ENCODE data around the gene RNF213. TPM values are rescaled to one million over a fixed set of nuclear protein-coding genes. Genes with fewer than 3 reads are reported as not detected.

RNF213 gene
- polyA plus RNA-seq, 1 of the 3 experiments (the other 2 are of a cell fraction): 57.5 TPM

DNA sequence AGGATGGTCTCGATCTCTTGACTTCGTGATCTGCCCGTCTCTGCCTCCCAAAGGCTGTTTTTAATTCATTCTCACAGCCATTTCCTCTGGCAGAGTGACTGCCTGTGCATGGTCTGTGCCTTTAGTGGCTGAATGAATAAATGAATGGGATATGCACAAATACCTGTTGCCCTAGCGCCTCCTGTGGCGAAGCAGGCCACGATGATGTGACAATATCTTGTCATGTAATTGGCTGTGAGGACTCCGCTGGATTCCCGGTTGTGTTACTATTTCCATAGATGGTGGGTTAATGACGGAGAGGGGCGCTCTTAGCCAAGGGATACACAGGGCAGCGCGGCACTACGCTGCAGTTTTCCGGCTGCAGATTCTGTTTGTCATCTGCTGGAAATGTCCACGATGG is 127.5 kb downstream of the RNF213 start:
- Histone ChIP-seq H3K4me1 (ENCODE audit: control insufficient read depth in 1 of 2, insufficient read depth in 2 of 2, low read depth in 1 of 2, low read length in 1 of 2) (peaks cover 0 to 26% of the 10 kb centered on the region in 2 experiments; a peak in 2 of 4 replicates), H2AFZ (ENCODE audit: low read depth) (no peak overlapping the region), H4K20me1 (ENCODE audit: insufficient read depth) (no peaks in the 10 kb centered on the region), H3K9me3 (no peaks in the 10 kb centered on the region), H3K27me3 (ENCODE audit: insufficient read depth) (no peaks in the 10 kb centered on the region), H3F3A (replicated peaks; ENCODE audit: insufficient read depth) (peaks cover 3% of the 10 kb centered on the region), H3K9ac (no peak overlapping the region), H3K27ac (ENCODE audit: low read depth in 2 of 2, low read length in 1 of 2) (no peak overlapping the region; a peak in 1 of 4 replicates), H3K36me3 (replicated peaks in 1 of 2; ENCODE audit: control insufficient read depth in 1 of 2, insufficient read depth in 2 of 2, low read length in 1 of 2) (peaks cover 68 to 72% of the 10 kb centered on the region in 2 experiments), H3K9me2 (no peaks in the 10 kb centered on the region), H3K4me3 (ENCODE audit: low read depth in 2 of 2, low read length in 1 of 2) (no peak overlapping the region), H3K79me2 (ENCODE audit: insufficient read depth) (no peaks in the 10 kb centered on the region), H3K4me2 (no peak overlapping the region)
- TF ChIP-seq, protein P1, sequence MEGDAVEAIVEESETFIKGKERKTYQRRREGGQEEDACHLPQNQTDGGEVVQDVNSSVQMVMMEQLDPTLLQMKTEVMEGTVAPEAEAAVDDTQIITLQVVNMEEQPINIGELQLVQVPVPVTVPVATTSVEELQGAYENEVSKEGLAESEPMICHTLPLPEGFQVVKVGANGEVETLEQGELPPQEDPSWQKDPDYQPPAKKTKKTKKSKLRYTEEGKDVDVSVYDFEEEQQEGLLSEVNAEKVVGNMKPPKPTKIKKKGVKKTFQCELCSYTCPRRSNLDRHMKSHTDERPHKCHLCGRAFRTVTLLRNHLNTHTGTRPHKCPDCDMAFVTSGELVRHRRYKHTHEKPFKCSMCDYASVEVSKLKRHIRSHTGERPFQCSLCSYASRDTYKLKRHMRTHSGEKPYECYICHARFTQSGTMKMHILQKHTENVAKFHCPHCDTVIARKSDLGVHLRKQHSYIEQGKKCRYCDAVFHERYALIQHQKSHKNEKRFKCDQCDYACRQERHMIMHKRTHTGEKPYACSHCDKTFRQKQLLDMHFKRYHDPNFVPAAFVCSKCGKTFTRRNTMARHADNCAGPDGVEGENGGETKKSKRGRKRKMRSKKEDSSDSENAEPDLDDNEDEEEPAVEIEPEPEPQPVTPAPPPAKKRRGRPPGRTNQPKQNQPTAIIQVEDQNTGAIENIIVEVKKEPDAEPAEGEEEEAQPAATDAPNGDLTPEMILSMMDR (IDR thresholded peaks at IDR 0.05): 0 out of 2 replicates have a peak, but pooled peaks have one; percentile 18
- TF ChIP-seq EP300 (IDR thresholded peaks at IDR 0.05; ENCODE audit: borderline replicate concordance in 1 of 2, low read depth in 1 of 2, low read length in 1 of 2): no peak
- TF ChIP-seq FOXM1 (IDR thresholded peaks at IDR 0.05; ENCODE audit: low read depth): no peak
- TF ChIP-seq, protein P2, sequence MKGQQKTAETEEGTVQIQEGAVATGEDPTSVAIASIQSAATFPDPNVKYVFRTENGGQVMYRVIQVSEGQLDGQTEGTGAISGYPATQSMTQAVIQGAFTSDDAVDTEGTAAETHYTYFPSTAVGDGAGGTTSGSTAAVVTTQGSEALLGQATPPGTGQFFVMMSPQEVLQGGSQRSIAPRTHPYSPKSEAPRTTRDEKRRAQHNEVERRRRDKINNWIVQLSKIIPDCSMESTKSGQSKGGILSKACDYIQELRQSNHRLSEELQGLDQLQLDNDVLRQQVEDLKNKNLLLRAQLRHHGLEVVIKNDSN (IDR thresholded peaks at IDR 0.05; ENCODE audit: borderline replicate concordance, low read depth): no peak
- ChIA-PET POLR2A (no interaction called here), CTCF (interaction anchor here (0.9 to 1.5 kb wide), 2 partner anchors 37 to 81 kb away, joined by 3 read pairs; no protein-coding TSS in a partner anchor)
- DNase-seq: peak; percentile 32
- 92% methylated on average over 15 of the region's 15 CpGs for WGBS (ENCODE audit: low lambda C conversion rate)

DNA sequence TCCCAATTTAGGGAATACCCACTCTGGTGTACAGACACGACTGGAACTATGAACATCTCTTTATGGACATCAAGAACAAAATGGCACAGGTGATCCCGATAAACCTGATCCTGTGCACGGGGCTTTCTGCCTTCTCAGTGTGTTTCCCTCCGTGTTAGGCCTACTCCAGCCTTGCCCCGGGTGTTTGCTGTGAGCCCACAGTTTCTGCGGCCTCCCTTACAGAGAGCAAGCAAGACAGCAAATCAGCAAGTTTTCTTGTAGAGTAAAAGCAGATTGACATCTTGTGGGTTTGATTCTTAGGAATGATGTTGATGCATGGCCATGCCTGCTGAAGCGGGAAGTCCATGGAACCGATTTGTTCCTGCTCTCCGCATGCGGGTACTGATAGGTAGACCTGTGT is 127.9 kb downstream of the RNF213 start:
- H2AFZ ChIP-seq (ENCODE audit: low read depth): no peak overlapping the region
- H3K36me3 ChIP-seq (replicated peaks in 1 of 2; ENCODE audit: control insufficient read depth in 1 of 2, insufficient read depth in 2 of 2, low read length in 1 of 2): peaks cover 68 to 72% of the 10 kb centered on the region in 2 experiments
- POLR2A ChIA-PET: no interaction called here
- peaks cover 3% of the 10 kb centered on the region for H3F3A ChIP-seq (replicated peaks; ENCODE audit: insufficient read depth)
- peak overlapping the region in 1 of 2 experiments; percentile 93; a peak in 2 of 4 replicates for H3K27ac ChIP-seq (ENCODE audit: low read depth in 2 of 2, low read length in 1 of 2)
- 92% methylated on average over 10 of the region's 10 CpGs for WGBS (ENCODE audit: low lambda C conversion rate)
- H3K9me3 ChIP-seq: no peaks in the 10 kb centered on the region
- DNase-seq: no peak
- no peak overlapping the region for H3K4me3 ChIP-seq (ENCODE audit: low read depth in 2 of 2, low read length in 1 of 2)
- H3K9ac ChIP-seq: no peak overlapping the region
- no peaks in the 10 kb centered on the region for H3K27me3 ChIP-seq (ENCODE audit: insufficient read depth)
- CTCF ChIA-PET: interaction anchor here (1.0 to 1.4 kb wide), 3 partner anchors 203 to 287 kb away, joined by 3 to 5 read pairs (median 3); partner anchors contain the start of gene GAA
- no peak for TF ChIP-seq FOSL2 (IDR thresholded peaks at IDR 0.05; ENCODE audit: borderline replicate concordance, low read depth)
- no peak for TF ChIP-seq RFX5 (IDR thresholded peaks at IDR 0.05; ENCODE audit: low read length)
- TF ChIP-seq ELF1 (IDR thresholded peaks at IDR 0.05): no peak
- no peak for TF ChIP-seq TCF12 (IDR thresholded peaks at IDR 0.05)
- TF ChIP-seq EP300 (IDR thresholded peaks at IDR 0.05; ENCODE audit: borderline replicate concordance in 1 of 2, low read depth in 1 of 2, low read length in 1 of 2): 0 out of 4 replicates have a peak, but pooled peaks of 1 of the 2 experiments have one; percentile 16
- TF ChIP-seq, protein P1 (IDR thresholded peaks at IDR 0.05): no peak
- TF ChIP-seq CHD2 (IDR thresholded peaks at IDR 0.05; ENCODE audit: low read length, partially characterized antibody): no peak
- TF ChIP-seq NRF1 (IDR thresholded peaks at IDR 0.05; ENCODE audit: low read depth, low read length): no peak
- no peak for TF ChIP-seq RXRA (IDR thresholded peaks at IDR 0.05; ENCODE audit: borderline replicate concordance, low read depth)
- H4K20me1 ChIP-seq (ENCODE audit: insufficient read depth): no peaks in the 10 kb centered on the region
- H3K4me2 ChIP-seq: no peak overlapping the region
- H3K79me2 ChIP-seq (ENCODE audit: insufficient read depth): no peaks in the 10 kb centered on the region
- peaks cover 0 to 25% of the 10 kb centered on the region in 2 experiments; a peak in 2 of 4 replicates for H3K4me1 ChIP-seq (ENCODE audit: control insufficient read depth in 1 of 2, insufficient read depth in 2 of 2, low read depth in 1 of 2, low read length in 1 of 2)
- H3K9me2 ChIP-seq: no peaks in the 10 kb centered on the region

Data from SK-N-SH (cell line).